SKM-1 treated with dmso at 0.1 percent for 144 hours (cell line): ENCODE measurements around the gene OR4X2.
"Not testable (repeated sequence)": the region's sequence is repeated elsewhere in the genome, so short reads cannot be mapped to it uniquely, and the experiment has no call there.

Experiments used
- DNase-seq: peaks from one replicate; lab custom pipeline; 2025; ENCODE audit not compliant: unreplicated experiment; lab: John Stamatoyannopoulos, UW

Gene OR4X2, protein sequence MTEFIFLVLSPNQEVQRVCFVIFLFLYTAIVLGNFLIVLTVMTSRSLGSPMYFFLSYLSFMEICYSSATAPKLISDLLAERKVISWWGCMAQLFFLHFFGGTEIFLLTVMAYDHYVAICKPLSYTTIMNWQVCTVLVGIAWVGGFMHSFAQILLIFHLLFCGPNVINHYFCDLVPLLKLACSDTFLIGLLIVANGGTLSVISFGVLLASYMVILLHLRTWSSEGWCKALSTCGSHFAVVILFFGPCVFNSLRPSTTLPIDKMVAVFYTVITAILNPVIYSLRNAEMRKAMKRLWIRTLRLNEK

DNA sequence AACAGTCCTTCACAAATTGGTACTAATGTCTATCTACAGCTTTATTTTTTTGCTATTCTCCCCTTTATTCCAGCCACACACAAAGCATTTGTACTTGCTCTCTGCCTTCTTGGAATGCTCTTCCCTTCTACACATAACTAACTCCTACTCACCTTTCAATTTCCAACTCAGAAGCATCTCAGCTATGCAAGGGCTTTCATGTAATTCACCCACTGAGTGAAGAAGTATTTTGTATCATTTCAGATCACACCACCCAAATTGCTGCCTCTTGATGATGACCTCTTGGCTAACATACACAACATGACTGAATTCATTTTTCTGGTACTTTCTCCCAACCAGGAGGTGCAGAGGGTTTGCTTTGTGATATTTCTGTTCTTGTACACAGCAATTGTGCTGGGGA, at the start of gene OR4X2:
OR4X2 (plus strand) TSS at position 301 of the 400 bp plus-strand sequence; CDS start at position 301, 0 bp downstream.
- no peak for DNase-seq

- DNase-seq, result no peak
Observed at GRCh38 chr11:48207881-48208280, 37.0 kb upstream of the OR4X2 start.

DNA sequence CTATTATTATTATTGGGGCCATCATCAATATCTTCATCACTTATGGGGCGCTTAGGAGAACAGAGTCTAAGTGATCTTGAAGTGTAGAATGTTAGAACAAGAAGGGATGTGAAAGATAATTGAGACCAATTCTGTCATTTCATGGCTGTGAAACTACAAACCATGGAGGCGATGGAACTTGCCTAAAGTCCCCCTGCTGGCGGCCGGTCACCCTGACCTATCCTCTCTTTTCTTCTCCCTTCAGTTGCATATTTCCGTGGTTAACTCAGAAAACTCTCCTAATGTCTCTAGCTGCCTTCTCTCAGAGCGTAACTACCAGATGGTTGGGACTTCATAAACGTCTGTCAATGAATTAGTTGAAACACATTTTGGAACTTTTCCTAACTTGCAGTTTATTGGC, 34.9 kb upstream of the OR4X2 start:
- no peak for DNase-seq

- DNase-seq, result no peak
Observed at GRCh38 chr11:48216510-48216909, 28.4 kb upstream of the OR4X2 start, which contains the start of gene OR4B1. Gene OR4B1, plus strand, starts transcription at chr11:48216810. Its CDS starts 0 bp downstream, at chr11:48216810.

- no peak for DNase-seq
Observed at GRCh38 chr11:48228761-48229160, 16.1 kb upstream of the OR4X2 start.

DNA sequence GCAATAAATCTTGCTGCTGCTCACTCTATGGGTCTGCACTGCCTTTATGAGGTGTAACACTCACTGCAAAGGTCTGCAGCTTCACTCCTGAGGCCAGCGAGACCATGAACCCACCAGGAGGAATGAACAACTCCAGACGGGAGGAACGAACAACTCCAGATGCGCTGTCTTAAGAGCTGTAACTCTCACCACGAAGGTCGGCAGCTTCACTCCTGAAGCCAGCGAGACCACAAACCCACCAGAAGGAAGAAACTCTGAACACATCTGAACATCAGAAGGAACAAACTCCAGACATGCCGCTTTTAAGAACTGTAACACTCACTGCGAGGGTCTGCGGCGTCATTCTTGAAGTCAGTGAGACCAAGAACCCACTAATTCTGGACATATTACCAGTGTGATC, 14.8 kb upstream of the OR4X2 start:
- not testable (repeated sequence) for DNase-seq

GRCh38 chr11:48237727-48238126, 7.2 kb upstream of the OR4X2 start:
- no peak for DNase-seq

DNA sequence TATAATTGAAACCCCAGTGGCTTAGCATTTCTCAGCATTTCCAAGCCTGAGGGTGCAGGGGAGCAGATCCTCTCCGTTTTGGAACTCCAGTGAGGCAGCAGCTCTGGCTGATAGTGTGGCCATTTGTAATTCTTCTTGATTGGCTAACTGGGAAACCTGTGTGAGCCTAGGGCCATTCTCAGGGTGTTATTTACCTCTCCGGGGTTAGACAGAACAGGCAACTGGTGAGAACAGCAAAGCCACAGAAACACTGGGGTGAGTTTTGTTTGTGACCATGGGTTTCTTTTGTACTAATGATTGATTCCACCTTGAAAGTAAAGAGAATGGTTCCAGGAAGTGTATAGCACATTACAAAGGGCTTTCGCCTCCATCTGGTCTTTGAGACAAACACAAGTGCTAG, 2.4 kb upstream of the OR4X2 start:
- no peak for DNase-seq

GRCh38 chr11:48248902-48249301, 4.0 kb downstream of the OR4X2 start:
- DNase-seq, result no peak

DNA sequence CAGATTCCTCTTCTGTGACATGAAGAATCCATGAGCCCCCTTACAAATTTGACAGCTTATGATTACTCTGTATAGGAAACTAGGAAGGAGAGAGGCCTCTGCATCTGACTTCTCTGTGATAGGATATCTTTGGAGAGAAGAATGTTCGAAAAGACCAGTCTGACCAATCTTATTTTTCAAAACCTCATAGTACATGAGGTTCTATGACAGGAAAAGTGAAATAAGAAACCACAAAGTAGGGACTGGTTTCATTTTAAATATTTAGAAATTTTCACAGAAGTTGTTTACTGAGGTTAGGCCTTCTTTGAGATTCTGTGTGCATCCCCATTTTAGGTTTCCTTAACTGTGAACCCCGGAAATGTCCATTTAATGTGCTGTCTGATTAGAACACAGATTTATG, 16.7 kb downstream of the OR4X2 start:
- no peak for DNase-seq

- no peak for DNase-seq
Observed at GRCh38 chr11:48263423-48263911, 18.6 kb downstream of the OR4X2 start, which contains the start of gene OR4X1. Gene OR4X1, plus strand, starts transcription at chr11:48263861. Its CDS starts 0 bp downstream, at chr11:48263861.

GRCh38 chr11:48270621-48271020, 25.7 kb downstream of the OR4X2 start:
- DNase-seq, result no peak

DNA sequence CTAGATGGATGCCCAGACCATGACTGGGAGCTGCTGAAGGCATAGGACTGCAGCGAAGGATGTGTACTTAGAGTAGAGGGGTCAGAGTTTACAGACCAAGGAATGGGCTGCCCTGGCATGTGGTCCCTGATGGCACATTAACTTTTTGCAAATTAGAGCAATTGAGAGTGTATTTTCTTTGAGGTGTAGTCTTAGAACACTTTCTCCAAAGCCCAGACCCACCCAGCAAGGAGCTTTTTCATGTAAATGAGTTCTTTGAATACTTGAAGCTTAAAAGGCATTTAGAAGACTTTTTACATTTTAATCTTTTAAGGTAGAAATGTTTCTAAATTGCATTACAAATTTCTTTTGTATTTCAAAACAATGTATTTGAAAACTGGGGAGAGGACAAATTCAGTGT, 27.7 kb downstream of the OR4X2 start:
- no peak for DNase-seq
